Subcutaneous adipose tissue (tissue), 4 donors: ENCODE measurements around the gene OR4F6. TPM values are rescaled to one million over a fixed set of nuclear protein-coding genes. Genes with fewer than 3 reads are reported as not detected.

Source experiments
- CTCF ChIP-seq: fragments of 450-650 bp; IDR thresholded peaks from one replicate; pipeline ENCODE4 v1.5.1; 2016; ENCODE audit warnings: low read depth, mild to moderate bottlenecking, control low read depth, antibody characterized with exemption, moderate library complexity
- small RNA-seq: library from RNA; depleted of rRNA; stranded (forward); fragments of <200 nt; gene quantifications from one replicate; pipeline ENCODE3, GENCODE V24; 2016
- total RNA-seq, 4 donors: library from RNA; depleted of rRNA; stranded (reverse); fragments of >200 nt; gene quantifications; one replicate each; pipeline ENCODE4 v1.1.0, GENCODE V29; 2016

The OR4F6 gene
- total RNA-seq, 4 donors from 2014 or later = not detected

GRCh38 chr15:101827257-101827656 is 23.9 kb downstream of the OR4F6 start:
- no peak for TF ChIP-seq CTCF

- TF ChIP-seq CTCF = no peak
Observed at GRCh38 chr15:101828774-101829173, 25.5 kb downstream of the OR4F6 start.

GRCh38 chr15:101841656-101842055 is 38.3 kb downstream of the OR4F6 start:
- TF ChIP-seq CTCF = no peak

GRCh38 chr15:101844916-101845315 is 41.6 kb downstream of the OR4F6 start:
- no peak for TF ChIP-seq CTCF

GRCh38 chr15:101852356-101852755 is 49.0 kb downstream of the OR4F6 start:
- TF ChIP-seq CTCF = no peak

Small RNA genes lying within 50 kb of the gene (small RNA-seq; reads per million reads assigned to genes)
- gene RN7SL209P = not detected

Other genes with a start within 250 kb of the OR4F6 start
- gene TM2D3, start 151.1 kb upstream of the OR4F6 start, total RNA-seq = 10 to 100 TPM; 38.4 to 60.7 (median 47.7) TPM
- gene TARS3, start 79.0 kb upstream of the OR4F6 start, total RNA-seq = 10 to 100 TPM; 17.3 to 31.3 (median 27.7) TPM
- gene OR4F15, start 8.7 kb downstream of the OR4F6 start, total RNA-seq = not detected